DOHH2 (cell line): Measurements from ENCODE around the gene OLFM4.

Experiments
- H3F3A ChIP-seq: fragments of 200-600 bp; sonication (generic), shearing (Covaris generic); 2 replicates; pipeline ENCODE4 v1.6.0; 2016; ENCODE audit warnings: antibody characterized with exemption, mild to moderate bottlenecking; ENCODE audit not compliant: control insufficient read depth, insufficient read depth
- H3K27ac ChIP-seq: fragments of 200-600 bp; sonication (generic); 2 replicates; pipeline ENCODE4 v1.5.1; 2014; ENCODE audit warnings: low read depth, mild to moderate bottlenecking, low read length, moderate library complexity
- H3K27me3 ChIP-seq: fragments of 200-600 bp; sonication (generic); 2 replicates; pipeline ENCODE4 v1.6.1; 2014; ENCODE audit warnings: mild to moderate bottlenecking, low read length, mixed read lengths; ENCODE audit not compliant: control insufficient read depth
- H3K36me3 ChIP-seq: fragments of 200-600 bp; sonication (generic); 2 replicates; pipeline ENCODE4 v1.6.1; 2014; ENCODE audit warnings: mild to moderate bottlenecking, low read length, moderate library complexity, mixed read lengths; ENCODE audit not compliant: control insufficient read depth
- H3K4me1 ChIP-seq: fragments of 200-600 bp; sonication (generic); 2 replicates; pipeline ENCODE4 v1.6.1; 2014; ENCODE audit warnings: mild to moderate bottlenecking, low read length, mixed read lengths; ENCODE audit not compliant: control insufficient read depth
- H3K4me2 ChIP-seq: fragments of 200-600 bp; sonication (generic); 2 replicates; pipeline ENCODE4 v1.6.0; 2014; ENCODE audit warnings: mild to moderate bottlenecking, low read length, moderate library complexity
- H3K4me3 ChIP-seq: fragments of 200-600 bp; sonication (generic); 2 replicates; pipeline ENCODE4 v1.5.1; 2014; ENCODE audit warnings: mild to moderate bottlenecking, low read length, mixed read lengths
- H3K79me2 ChIP-seq: fragments of 200-600 bp; sonication (generic); 2 replicates; pipeline ENCODE4 v1.6.1; 2014; ENCODE audit warnings: mild to moderate bottlenecking, low read length, mixed read lengths; ENCODE audit not compliant: control insufficient read depth
- H3K9me2 ChIP-seq: fragments of 200-600 bp; sonication (generic); replicated peaks from 2 replicates; pipeline ENCODE4 v1.6.1; 2014; ENCODE audit warnings: mild to moderate bottlenecking, low read length, mixed read lengths; ENCODE audit not compliant: control insufficient read depth
- H3K9me3 ChIP-seq: fragments of 200-600 bp; sonication (generic); 2 replicates; pipeline ENCODE4 v1.6.1; 2014; ENCODE audit warnings: antibody characterized with exemption, low read length, mixed read lengths; ENCODE audit not compliant: control insufficient read depth, insufficient read depth
- H4K20me1 ChIP-seq: fragments of 200-600 bp; sonication (generic); 2 replicates; pipeline ENCODE4 v1.6.0; 2014; ENCODE audit warnings: low read depth, mild to moderate bottlenecking, antibody characterized with exemption, low read length, moderate library complexity; ENCODE audit not compliant: control insufficient read depth, insufficient read depth
- CTCF ChIP-seq: fragments of 200-600 bp; sonication (generic); IDR thresholded peaks from one replicate; pipeline ENCODE4 v1.5.1; 2014; ENCODE audit warnings: antibody characterized with exemption, mild to moderate bottlenecking, low read depth, low read length; ENCODE audit not compliant: poor library complexity, severe bottlenecking
- EZH2phosphoT487 ChIP-seq: fragments of 200-600 bp; sonication (generic); IDR thresholded peaks from 2 replicates; pipeline ENCODE4 v1.6.1; 2017; ENCODE audit warnings: borderline replicate concordance, mild to moderate bottlenecking, antibody characterized with exemption, low read length, moderate library complexity, mixed read lengths

The OLFM4 gene

GRCh38 chr13:53004573-53004972 lies 24.0 kb upstream of the OLFM4 start:
- no peaks in the 10 kb centered on the region for H3K36me3 ChIP-seq
- H3K27me3 ChIP-seq, result no peaks in the 10 kb centered on the region
- H4K20me1 ChIP-seq, result no peaks in the 10 kb centered on the region
- no peaks in the 10 kb centered on the region for H3K9me3 ChIP-seq
- H3K79me2 ChIP-seq, result no peaks in the 10 kb centered on the region
- H3F3A ChIP-seq, result no peaks in the 10 kb centered on the region
- no peak overlapping the region for H3K4me2 ChIP-seq
- TF ChIP-seq CTCF, result no peak
- TF ChIP-seq EZH2phosphoT487, result no peak
- no peak overlapping the region for H3K4me3 ChIP-seq
- H3K27ac ChIP-seq, result no peak overlapping the region
- H3K4me1 ChIP-seq, result no peaks in the 10 kb centered on the region
- no peaks in the 10 kb centered on the region for H3K9me2 ChIP-seq

- no peaks in the 10 kb centered on the region for H3K36me3 ChIP-seq
- H3K9me3 ChIP-seq, result no peaks in the 10 kb centered on the region
- no peaks in the 10 kb centered on the region for H3F3A ChIP-seq
Measured at GRCh38 chr13:53005626-53006025, 23.0 kb upstream of the OLFM4 start.

GRCh38 chr13:53007872-53008271 lies 20.7 kb upstream of the OLFM4 start:
- no peak overlapping the region for H3K4me2 ChIP-seq
- no peak overlapping the region for H3K4me3 ChIP-seq
- H3K27me3 ChIP-seq, result no peaks in the 10 kb centered on the region
- no peaks in the 10 kb centered on the region for H3K9me3 ChIP-seq
- H4K20me1 ChIP-seq, result no peaks in the 10 kb centered on the region
- H3F3A ChIP-seq, result no peaks in the 10 kb centered on the region
- H3K4me1 ChIP-seq, result no peaks in the 10 kb centered on the region
- no peak overlapping the region for H3K27ac ChIP-seq
- H3K79me2 ChIP-seq, result no peaks in the 10 kb centered on the region
- H3K36me3 ChIP-seq, result no peaks in the 10 kb centered on the region
- TF ChIP-seq CTCF, result no peak
- H3K9me2 ChIP-seq, result no peaks in the 10 kb centered on the region

More at GRCh38 chr13:53005626-53006025, 23.0 kb upstream of the OLFM4 start:
- no peaks in the 10 kb centered on the region for H3K27me3 ChIP-seq
- no peaks in the 10 kb centered on the region for H3K79me2 ChIP-seq
- no peak overlapping the region for H3K27ac ChIP-seq
- TF ChIP-seq CTCF (no peak), EZH2phosphoT487 (no peak)
- H3K4me1 ChIP-seq, result no peaks in the 10 kb centered on the region
- H3K4me2 ChIP-seq, result no peak overlapping the region
- H3K9me2 ChIP-seq, result no peaks in the 10 kb centered on the region
- no peak overlapping the region for H3K4me3 ChIP-seq
- no peaks in the 10 kb centered on the region for H4K20me1 ChIP-seq
